ENCODE measurements around the gene MLLT3. TPM values are rescaled to one million over a fixed set of nuclear protein-coding genes. Genes with fewer than 3 reads are reported as not detected.

MLLT3 gene
- total RNA-seq, 4 donors from 2014 or later, result 10.8 to 17.5 (median 12.4) TPM

GRCh38 chr9:20630241-20630943, 8.1 kb upstream of the MLLT3 start:
- no peaks in the 10 kb centered on the region for H3K9me3 ChIP-seq
- H3K36me3 ChIP-seq, result no peaks in the 10 kb centered on the region

GRCh38 chr9:20625003-20625349, 2.7 kb upstream of the MLLT3 start:
- no peak for TF ChIP-seq POLR2AphosphoS5 (IDR thresholded peaks at IDR 0.05)
- no peak for TF ChIP-seq POLR2A (IDR thresholded peaks at IDR 0.05)
- no peak for TF ChIP-seq CTCF (IDR thresholded peaks at IDR 0.05)
- TF ChIP-seq EP300 (IDR thresholded peaks at IDR 0.05), result no peak
- Histone ChIP-seq H3K9me3 (no peaks in the 10 kb centered on the region), H3K4me3 (peak overlapping the region; percentile 82), H3K27ac (no peak overlapping the region), H3K4me1 (peaks cover 27% of the 10 kb centered on the region), H3K36me3 (no peaks in the 10 kb centered on the region), H3K27me3 (no peaks in the 10 kb centered on the region)
- DNase-seq (ENCODE audit: low spot score in 2 of 2), result no peak
- WGBS, result 56% methylated on average over 2 of the region's 2 CpGs

More at GRCh38 chr9:20630241-20630943, 8.1 kb upstream of the MLLT3 start:
- H3K4me1 ChIP-seq, result no peaks in the 10 kb centered on the region
- WGBS, result 74% methylated on average over 4 of the region's 4 CpGs
- H3K27ac ChIP-seq, result no peak overlapping the region
- DNase-seq (ENCODE audit: low spot score in 2 of 2), result no peak
- H3K27me3 ChIP-seq, result no peaks in the 10 kb centered on the region
- H3K4me3 ChIP-seq, result no peak overlapping the region
- no peak for TF ChIP-seq CTCF (IDR thresholded peaks at IDR 0.05)
- TF ChIP-seq POLR2AphosphoS5 (IDR thresholded peaks at IDR 0.05), result no peak
- TF ChIP-seq EP300 (IDR thresholded peaks at IDR 0.05), result no peak
- TF ChIP-seq POLR2A (IDR thresholded peaks at IDR 0.05), result no peak

- peaks cover 33% of the 10 kb centered on the region for H3K4me1 ChIP-seq
- no peak overlapping the region for H3K27ac ChIP-seq
- no peaks in the 10 kb centered on the region for H3K27me3 ChIP-seq
- DNase-seq (ENCODE audit: low spot score in 2 of 2), result no peak
- 14% methylated on average over 21 of the region's 21 CpGs for WGBS
- TF ChIP-seq CTCF (IDR thresholded peaks at IDR 0.05), result peak; percentile 55 to 62
- TF ChIP-seq POLR2A (IDR thresholded peaks at IDR 0.05), result no peak
- no peak for TF ChIP-seq EP300 (IDR thresholded peaks at IDR 0.05)
- peak in 1 of 3 donors; percentile 20 for TF ChIP-seq POLR2AphosphoS5 (IDR thresholded peaks at IDR 0.05)
- no peaks in the 10 kb centered on the region for H3K36me3 ChIP-seq
- peak overlapping the region; percentile 82 for H3K4me3 ChIP-seq
- no peaks in the 10 kb centered on the region for H3K9me3 ChIP-seq
Observed at GRCh38 chr9:20624201-20625002, 2.1 kb upstream of the MLLT3 start.

- TF ChIP-seq CTCF (IDR thresholded peaks at IDR 0.05) (no peak), EP300 (IDR thresholded peaks at IDR 0.05) (no peak), POLR2A (IDR thresholded peaks at IDR 0.05) (no peak), POLR2AphosphoS5 (IDR thresholded peaks at IDR 0.05) (no peak)
- Histone ChIP-seq H3K27ac (peak overlapping the region; percentile 14), H3K4me3 (peak overlapping the region; percentile 82), H3K4me1 (peaks cover 34% of the 10 kb centered on the region), H3K36me3 (no peaks in the 10 kb centered on the region), H3K9me3 (no peaks in the 10 kb centered on the region), H3K27me3 (no peaks in the 10 kb centered on the region)
- DNase-seq (ENCODE audit: low spot score in 2 of 2), result no peak
- WGBS, result 9% methylated on average over 7 of the region's 7 CpGs
Observed at GRCh38 chr9:20623748-20624124, 1.4 kb upstream of the MLLT3 start.

All from suprapubic skin (tissue), 4 donors.